HepG2 (cell line): Measurements from ENCODE around the gene MRPL9. TPM values are rescaled to one million over a fixed set of nuclear protein-coding genes. Genes with fewer than 3 reads are reported as not detected.

Experiments used
- CBX2 ChIP-seq, 2 experiments: fragments of 200-600 bp in 1 of 2; sonication (generic); formaldehyde crosslinking in 1 of 2; IDR thresholded peaks; 2 replicates each; pipeline versions ENCODE4 v1.7.0 to v1.8.1; 2018 to 2022; ENCODE audit warnings: low read depth in 2 of 2, low read length in 1 of 2, mild to moderate bottlenecking in 1 of 2, missing genetic modification reagents in 1 of 2
- CEBPB ChIP-seq: IDR thresholded peaks from 2 replicates; pipeline ENCODE4 v1.6.1; 2011; ENCODE audit warnings: low read depth, low read length, improper control_type of control experiment, borderline replicate concordance
- CENPT ChIP-seq: sonication (generic); formaldehyde crosslinking; IDR thresholded peaks from 2 replicates; pipeline ENCODE4 v1.8.0; 2022; ENCODE audit warnings: low read depth, mild to moderate bottlenecking, moderate library complexity, missing genetic modification reagents
- MTA1 ChIP-seq: sonication (generic); formaldehyde crosslinking; IDR thresholded peaks from 2 replicates; pipeline ENCODE4 v1.4.0; 2020; ENCODE audit warnings: missing genetic modification reagents, mild to moderate bottlenecking, borderline replicate concordance
- RBM39 ChIP-seq: fragments of 200-400 bp; formaldehyde crosslinking; IDR thresholded peaks from one replicate; pipeline ENCODE4 v1.6.1; 2018; ENCODE audit warnings: antibody characterized with exemption, mild to moderate bottlenecking, low read depth, low read length; ENCODE audit not compliant: poor library complexity, severe bottlenecking
- REL ChIP-seq: sonication (generic); formaldehyde crosslinking; conservative IDR thresholded peaks from 2 replicates; pipeline ENCODE4 v1.8.0; 2022; ENCODE audit warnings: mild to moderate bottlenecking, missing genetic modification reagents, moderate library complexity
- TARDBP ChIP-seq: sonication (generic); formaldehyde crosslinking; IDR thresholded peaks from 2 replicates; pipeline ENCODE4 v1.8.0; 2022; ENCODE audit warnings: mild to moderate bottlenecking, missing genetic modification reagents
- ZIK1 ChIP-seq: sonication (generic); formaldehyde crosslinking; IDR thresholded peaks from 2 replicates; pipeline ENCODE4 v1.5.0; 2020; ENCODE audit warnings: mild to moderate bottlenecking, low read depth, missing genetic modification reagents, borderline replicate concordance
- polyA plus RNA-seq, 8 experiments: library from polyadenylated mRNA; depleted of rRNA in 3 of 8; stranded (reverse) in 7 of 8; unstranded in 1 of 8; fragments of >200 nt; fragmentation: Illumina TruSeq in 4 of 8; extraction: Trizol in 4 of 8; gene quantifications; 2 replicates each; pipeline versions ENCODE4 v1.2.1 to v1.2.3, GENCODE V29; 2011 to 2016; ENCODE audit warnings: low read depth in 4 of 8, missing spikeins in 1 of 8, mixed read lengths in 1 of 8; ENCODE audit not compliant: insufficient read depth in 1 of 8
- total RNA-seq, 5 experiments: library from RNA; depleted of rRNA; stranded (reverse); fragments of >200 nt; fragmentation: Illumina TruSeq; extraction: Trizol; gene quantifications; 2 replicates each; pipeline ENCODE4 v1.2.3, GENCODE V29; 2016; ENCODE audit warnings: low read depth in 1 of 5
- TF ChIP-seq, protein P1 (sequence below): sonication (generic); formaldehyde crosslinking; IDR thresholded peaks from 2 replicates; pipeline ENCODE4 v1.4.0; 2020; ENCODE audit warnings: mild to moderate bottlenecking, low read depth, missing genetic modification reagents
- TF ChIP-seq, protein P2 (sequence below): fragments of 450-650 bp; IDR thresholded peaks from 2 replicates; pipeline ENCODE4 v1.6.1; 2016
- TF ChIP-seq, protein P3 (sequence below): sonication (generic); formaldehyde crosslinking; conservative IDR thresholded peaks from 2 replicates; pipeline ENCODE4 v1.4.0; 2020; ENCODE audit warnings: missing genetic modification reagents
- TF ChIP-seq, protein P4 (sequence below): sonication (generic); formaldehyde crosslinking; IDR thresholded peaks from 2 replicates; pipeline ENCODE4 v1.4.0; 2020; ENCODE audit warnings: missing genetic modification reagents
- TF ChIP-seq, protein P5 (sequence below): sonication (generic); formaldehyde crosslinking; IDR thresholded peaks from 2 replicates; pipeline ENCODE4 v1.4.0; 2020; ENCODE audit warnings: mild to moderate bottlenecking, missing genetic modification reagents
- TF ChIP-seq, protein P6 (sequence below): sonication (generic); formaldehyde crosslinking; IDR thresholded peaks from 2 replicates; pipeline ENCODE4 v1.5.1; 2020; ENCODE audit warnings: mild to moderate bottlenecking, missing genetic modification reagents, moderate library complexity

MRPL9 gene
- total and polyA plus RNA-seq, 2 of the 13 experiments (the other 11 are each of a cell fraction or from before 2014, with no cell fraction given): 72.1 to 107 TPM

DNA sequence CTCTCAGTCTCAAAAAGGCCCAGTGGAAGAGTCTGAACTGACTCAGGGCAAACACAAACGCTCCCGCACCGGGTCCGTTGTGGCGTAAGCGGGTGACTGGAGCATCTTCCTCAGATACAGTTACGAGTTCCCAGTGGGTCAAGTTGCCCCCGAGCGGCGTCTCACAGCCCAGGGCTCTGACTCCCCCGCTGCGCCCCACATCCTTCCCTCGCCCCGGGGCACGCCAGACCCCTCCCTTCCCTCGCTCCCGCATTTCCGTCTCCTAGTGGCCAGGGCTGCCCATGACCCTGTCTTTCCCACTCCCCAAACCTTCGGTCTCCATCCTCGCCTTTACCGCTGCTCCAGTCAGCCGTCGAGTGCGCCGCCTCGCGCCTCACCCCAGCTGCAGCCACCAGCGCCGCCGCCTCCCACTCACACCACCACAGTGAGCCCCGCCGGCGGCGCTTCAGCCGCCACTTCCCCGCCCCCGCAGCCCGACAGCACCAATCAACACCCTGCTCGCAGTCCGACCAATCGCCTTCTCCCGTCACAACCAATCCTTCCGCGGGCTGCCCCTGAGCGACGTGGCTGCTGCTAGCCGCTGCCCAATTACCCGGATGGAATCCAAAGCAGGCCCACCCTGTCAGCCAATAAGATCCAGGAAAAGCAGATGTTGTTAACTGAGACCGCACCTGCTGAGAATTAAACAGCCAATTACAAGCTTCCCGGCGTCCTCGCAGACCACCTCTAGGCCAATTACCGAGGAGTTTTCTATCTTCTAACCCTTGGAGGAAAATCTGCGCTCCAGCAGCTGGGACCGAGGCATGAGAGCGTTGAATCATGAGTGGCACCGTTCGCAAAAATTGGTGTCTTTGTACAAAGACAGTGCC lies 27.0 kb upstream of the MRPL9 start, which contains the start of gene TDRKH (continued):
- TF ChIP-seq, protein P1, sequence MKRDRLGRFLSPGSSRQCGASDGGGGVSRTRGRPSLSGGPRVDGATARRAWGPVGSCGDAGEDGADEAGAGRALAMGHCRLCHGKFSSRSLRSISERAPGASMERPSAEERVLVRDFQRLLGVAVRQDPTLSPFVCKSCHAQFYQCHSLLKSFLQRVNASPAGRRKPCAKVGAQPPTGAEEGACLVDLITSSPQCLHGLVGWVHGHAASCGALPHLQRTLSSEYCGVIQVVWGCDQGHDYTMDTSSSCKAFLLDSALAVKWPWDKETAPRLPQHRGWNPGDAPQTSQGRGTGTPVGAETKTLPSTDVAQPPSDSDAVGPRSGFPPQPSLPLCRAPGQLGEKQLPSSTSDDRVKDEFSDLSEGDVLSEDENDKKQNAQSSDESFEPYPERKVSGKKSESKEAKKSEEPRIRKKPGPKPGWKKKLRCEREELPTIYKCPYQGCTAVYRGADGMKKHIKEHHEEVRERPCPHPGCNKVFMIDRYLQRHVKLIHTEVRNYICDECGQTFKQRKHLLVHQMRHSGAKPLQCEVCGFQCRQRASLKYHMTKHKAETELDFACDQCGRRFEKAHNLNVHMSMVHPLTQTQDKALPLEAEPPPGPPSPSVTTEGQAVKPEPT (CRISPR knock-in tag): no peak
- no peak for TF ChIP-seq CBX2 (IDR thresholded peaks at IDR 0.05; ENCODE audit: low read depth, low read length)
- no peak for TF ChIP-seq CBX2 (CRISPR knock-in tag; IDR thresholded peaks at IDR 0.05; ENCODE audit: low read depth)
- TF ChIP-seq, protein P2, sequence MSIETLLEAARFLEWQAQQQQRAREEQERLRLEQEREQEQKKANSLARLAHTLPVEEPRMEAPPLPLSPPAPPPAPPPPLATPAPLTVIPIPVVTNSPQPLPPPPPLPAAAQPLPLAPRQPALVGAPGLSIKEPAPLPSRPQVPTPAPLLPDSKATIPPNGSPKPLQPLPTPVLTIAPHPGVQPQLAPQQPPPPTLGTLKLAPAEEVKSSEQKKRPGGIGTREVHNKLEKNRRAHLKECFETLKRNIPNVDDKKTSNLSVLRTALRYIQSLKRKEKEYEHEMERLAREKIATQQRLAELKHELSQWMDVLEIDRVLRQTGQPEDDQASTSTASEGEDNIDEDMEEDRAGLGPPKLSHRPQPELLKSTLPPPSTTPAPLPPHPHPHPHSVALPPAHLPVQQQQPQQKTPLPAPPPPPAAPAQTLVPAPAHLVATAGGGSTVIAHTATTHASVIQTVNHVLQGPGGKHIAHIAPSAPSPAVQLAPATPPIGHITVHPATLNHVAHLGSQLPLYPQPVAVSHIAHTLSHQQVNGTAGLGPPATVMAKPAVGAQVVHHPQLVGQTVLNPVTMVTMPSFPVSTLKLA: peak; percentile 54
- TF ChIP-seq, protein P3, sequence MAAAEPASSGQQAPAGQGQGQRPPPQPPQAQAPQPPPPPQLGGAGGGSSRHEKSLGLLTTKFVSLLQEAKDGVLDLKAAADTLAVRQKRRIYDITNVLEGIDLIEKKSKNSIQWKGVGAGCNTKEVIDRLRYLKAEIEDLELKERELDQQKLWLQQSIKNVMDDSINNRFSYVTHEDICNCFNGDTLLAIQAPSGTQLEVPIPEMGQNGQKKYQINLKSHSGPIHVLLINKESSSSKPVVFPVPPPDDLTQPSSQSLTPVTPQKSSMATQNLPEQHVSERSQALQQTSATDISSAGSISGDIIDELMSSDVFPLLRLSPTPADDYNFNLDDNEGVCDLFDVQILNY (CRISPR knock-in tag): 0 out of 2 replicates have a peak, but pooled peaks have one; percentile 56
- TF ChIP-seq CENPT (CRISPR knock-in tag): 0 out of 2 replicates have a peak, but pooled peaks have one; percentile 81
- peak; percentile 72 for TF ChIP-seq RBM39
- TF ChIP-seq, protein P4, sequence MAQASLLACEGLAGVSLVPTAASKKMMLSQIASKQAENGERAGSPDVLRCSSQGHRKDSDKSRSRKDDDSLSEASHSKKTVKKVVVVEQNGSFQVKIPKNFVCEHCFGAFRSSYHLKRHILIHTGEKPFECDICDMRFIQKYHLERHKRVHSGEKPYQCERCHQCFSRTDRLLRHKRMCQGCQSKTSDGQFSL (CRISPR knock-in tag): 0 out of 2 replicates have a peak, but pooled peaks have one; percentile 44
- TF ChIP-seq CEBPB: no peak
- peak; percentile 61; the same call in 1 of the 2 replicates for TF ChIP-seq TARDBP (CRISPR knock-in tag)
- TF ChIP-seq, protein P5, sequence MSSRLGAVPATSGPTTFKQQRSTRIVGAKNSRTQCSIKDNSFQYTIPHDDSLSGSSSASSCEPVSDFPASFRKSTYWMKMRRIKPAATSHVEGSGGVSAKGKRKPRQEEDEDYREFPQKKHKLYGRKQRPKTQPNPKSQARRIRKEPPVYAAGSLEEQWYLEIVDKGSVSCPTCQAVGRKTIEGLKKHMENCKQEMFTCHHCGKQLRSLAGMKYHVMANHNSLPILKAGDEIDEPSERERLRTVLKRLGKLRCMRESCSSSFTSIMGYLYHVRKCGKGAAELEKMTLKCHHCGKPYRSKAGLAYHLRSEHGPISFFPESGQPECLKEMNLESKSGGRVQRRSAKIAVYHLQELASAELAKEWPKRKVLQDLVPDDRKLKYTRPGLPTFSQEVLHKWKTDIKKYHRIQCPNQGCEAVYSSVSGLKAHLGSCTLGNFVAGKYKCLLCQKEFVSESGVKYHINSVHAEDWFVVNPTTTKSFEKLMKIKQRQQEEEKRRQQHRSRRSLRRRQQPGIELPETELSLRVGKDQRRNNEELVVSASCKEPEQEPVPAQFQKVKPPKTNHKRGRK: no peak
- TF ChIP-seq REL: peak; percentile 92
- TF ChIP-seq MTA1 (CRISPR knock-in tag): peak; percentile 51; the same call in 1 of the 2 replicates
- TF ChIP-seq, protein P6, sequence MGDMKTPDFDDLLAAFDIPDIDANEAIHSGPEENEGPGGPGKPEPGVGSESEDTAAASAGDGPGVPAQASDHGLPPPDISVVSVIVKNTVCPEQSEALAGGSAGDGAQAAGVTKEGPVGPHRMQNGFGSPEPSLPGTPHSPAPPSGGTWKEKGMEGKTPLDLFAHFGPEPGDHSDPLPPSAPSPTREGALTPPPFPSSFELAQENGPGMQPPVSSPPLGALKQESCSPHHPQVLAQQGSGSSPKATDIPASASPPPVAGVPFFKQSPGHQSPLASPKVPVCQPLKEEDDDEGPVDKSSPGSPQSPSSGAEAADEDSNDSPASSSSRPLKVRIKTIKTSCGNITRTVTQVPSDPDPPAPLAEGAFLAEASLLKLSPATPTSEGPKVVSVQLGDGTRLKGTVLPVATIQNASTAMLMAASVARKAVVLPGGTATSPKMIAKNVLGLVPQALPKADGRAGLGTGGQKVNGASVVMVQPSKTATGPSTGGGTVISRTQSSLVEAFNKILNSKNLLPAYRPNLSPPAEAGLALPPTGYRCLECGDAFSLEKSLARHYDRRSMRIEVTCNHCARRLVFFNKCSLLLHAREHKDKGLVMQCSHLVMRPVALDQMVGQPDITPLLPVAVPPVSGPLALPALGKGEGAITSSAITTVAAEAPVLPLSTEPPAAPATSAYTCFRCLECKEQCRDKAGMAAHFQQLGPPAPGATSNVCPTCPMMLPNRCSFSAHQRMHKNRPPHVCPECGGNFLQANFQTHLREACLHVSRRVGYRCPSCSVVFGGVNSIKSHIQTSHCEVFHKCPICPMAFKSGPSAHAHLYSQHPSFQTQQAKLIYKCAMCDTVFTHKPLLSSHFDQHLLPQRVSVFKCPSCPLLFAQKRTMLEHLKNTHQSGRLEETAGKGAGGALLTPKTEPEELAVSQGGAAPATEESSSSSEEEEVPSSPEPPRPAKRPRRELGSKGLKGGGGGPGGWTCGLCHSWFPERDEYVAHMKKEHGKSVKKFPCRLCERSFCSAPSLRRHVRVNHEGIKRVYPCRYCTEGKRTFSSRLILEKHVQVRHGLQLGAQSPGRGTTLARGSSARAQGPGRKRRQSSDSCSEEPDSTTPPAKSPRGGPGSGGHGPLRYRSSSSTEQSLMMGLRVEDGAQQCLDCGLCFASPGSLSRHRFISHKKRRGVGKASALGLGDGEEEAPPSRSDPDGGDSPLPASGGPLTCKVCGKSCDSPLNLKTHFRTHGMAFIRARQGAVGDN (CRISPR knock-in tag): peak; percentile 97
- peak; percentile 76; the same call in 1 of the 2 replicates for TF ChIP-seq ZIK1 (CRISPR knock-in tag)
